SU-DHL-6 (cell line): ENCODE data around the gene TBX2.

Source experiments
- H2AFZ ChIP-seq: fragments of 200-600 bp; sonication (generic); 2 replicates; pipeline ENCODE4 v1.6.1; 2014; ENCODE audit warnings: low read depth, mild to moderate bottlenecking, moderate library complexity, mixed read lengths, antibody characterized with exemption, low read length; ENCODE audit not compliant: severe bottlenecking
- H3F3A ChIP-seq: fragments of 200-600 bp; shearing (Covaris generic); 2 replicates; pipeline ENCODE4 v1.6.0; 2016; ENCODE audit warnings: antibody characterized with exemption, mild to moderate bottlenecking; ENCODE audit not compliant: insufficient read depth
- H3K27ac ChIP-seq: fragments of 200-600 bp; sonication (generic); 2 replicates; pipeline ENCODE4 v1.5.1; 2016; ENCODE audit warnings: low read depth, mild to moderate bottlenecking, low read length, moderate library complexity, mixed read lengths
- H3K27me3 ChIP-seq: fragments of 200-600 bp; sonication (generic), shearing (Covaris generic); 2 replicates; pipeline ENCODE4 v1.6.0; 2014; ENCODE audit warnings: mild to moderate bottlenecking, low read length
- H3K36me3 ChIP-seq: fragments of 200-600 bp; sonication (generic); 2 replicates; pipeline ENCODE4 v1.6.1; 2014; ENCODE audit warnings: mild to moderate bottlenecking, low read length, mixed read lengths
- H3K4me2 ChIP-seq: fragments of 300-600, 200-600 bp; shearing (Covaris generic), sonication (generic); 2 replicates; pipeline ENCODE4 v1.6.0; 2014; ENCODE audit warnings: low read length, low read depth, mild to moderate bottlenecking; ENCODE audit not compliant: poor library complexity, severe bottlenecking
- H3K4me3 ChIP-seq: fragments of 200-600 bp; sonication (generic); 2 replicates; pipeline ENCODE4 v1.5.1; 2014; ENCODE audit warnings: antibody characterized with exemption, low read length, mild to moderate bottlenecking, mixed read lengths; ENCODE audit not compliant: insufficient read depth, poor library complexity, severe bottlenecking
- H3K79me2 ChIP-seq: fragments of 200-600 bp; sonication (generic); 2 replicates; pipeline ENCODE4 v1.6.1; 2014; ENCODE audit warnings: mild to moderate bottlenecking, low read length, moderate library complexity; ENCODE audit not compliant: insufficient read depth
- H3K9ac ChIP-seq: fragments of 200-600 bp; sonication (generic); 2 replicates; pipeline ENCODE4 v1.7.0; 2014; ENCODE audit warnings: mild to moderate bottlenecking, low read length
- H3K9me2 ChIP-seq: fragments of 200-600 bp; sonication (generic); replicated peaks from 2 replicates; pipeline ENCODE4 v1.6.1; 2014; ENCODE audit warnings: low read length; ENCODE audit not compliant: insufficient read depth
- H3K9me3 ChIP-seq: fragments of 200-600 bp; sonication (generic); 2 replicates; pipeline ENCODE4 v1.6.1; 2014; ENCODE audit warnings: low read length, mixed read lengths; ENCODE audit not compliant: insufficient read depth
- H4K20me1 ChIP-seq: fragments of 200-600 bp; sonication (generic); 2 replicates; pipeline ENCODE4 v1.6.1; 2014; ENCODE audit warnings: low read depth, mild to moderate bottlenecking, antibody characterized with exemption, low read length, moderate library complexity, mixed read lengths
- EZH2phosphoT487 ChIP-seq: fragments of 200-600 bp; sonication (generic), shearing (Covaris generic); conservative IDR thresholded peaks from 2 replicates; pipeline ENCODE4 v1.6.1; 2018; ENCODE audit warnings: mild to moderate bottlenecking, antibody characterized with exemption, low read length, moderate library complexity, mixed read lengths
- TF ChIP-seq, protein P1 (sequence below): fragments of 200-600 bp; sonication (generic); IDR thresholded peaks from one replicate; pipeline ENCODE4 v1.5.1; 2017; ENCODE audit warnings: antibody characterized with exemption, mild to moderate bottlenecking, low read length, moderate library complexity; ENCODE audit not compliant: insufficient read depth, poor library complexity, severe bottlenecking

Gene TBX2

DNA sequence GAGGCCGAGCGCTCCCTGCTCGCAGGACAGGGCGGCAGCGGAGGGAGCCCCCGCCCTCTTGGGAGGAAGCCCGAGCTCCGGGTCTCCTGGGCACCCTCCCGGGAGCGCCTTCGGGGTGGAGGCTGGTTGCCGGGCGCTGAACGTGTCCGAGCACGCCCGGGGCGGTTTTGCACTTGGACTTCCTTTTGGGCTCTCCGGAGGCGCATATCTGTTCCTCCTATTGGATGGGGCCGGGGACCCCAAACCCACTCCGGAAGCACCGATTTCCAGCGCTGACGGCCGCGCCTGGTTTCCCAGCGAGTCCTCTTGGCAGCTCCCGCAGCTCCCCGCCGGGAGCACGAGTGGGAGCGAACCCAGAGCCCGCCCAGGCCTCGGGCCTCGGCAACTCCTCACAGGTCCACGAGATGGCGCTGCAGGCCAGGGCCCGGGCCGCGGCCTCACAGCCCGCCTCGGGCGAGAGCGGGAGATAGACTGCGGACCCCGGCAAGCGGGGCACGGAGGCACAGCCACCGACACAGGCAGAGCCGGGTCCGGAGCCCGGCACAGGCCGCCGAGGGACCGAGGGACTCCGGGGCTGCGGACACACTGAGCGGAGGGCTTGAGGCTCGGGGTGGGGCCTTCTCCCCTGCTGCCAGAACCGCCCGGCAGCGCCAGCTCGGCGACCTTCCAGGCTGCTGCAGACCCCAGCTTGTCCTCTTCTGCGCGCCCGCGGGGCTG, 12.7 kb downstream of the TBX2 start:
- Histone ChIP-seq H3K9ac (peak overlapping the region; percentile 40), H3K36me3 (no peaks in the 10 kb centered on the region), H3K27me3 (no peaks in the 10 kb centered on the region), H2AFZ (peak overlapping the region; percentile 56), H3K9me2 (no peaks in the 10 kb centered on the region), H3K79me2 (no peaks in the 10 kb centered on the region), H3K4me2 (peak overlapping the region; percentile 56), H4K20me1 (no peaks in the 10 kb centered on the region), H3K9me3 (no peaks in the 10 kb centered on the region), H3K27ac (no peak overlapping the region), H3F3A (no peaks in the 10 kb centered on the region), H3K4me3 (peak overlapping the region; percentile 24)
- TF ChIP-seq, protein P1, sequence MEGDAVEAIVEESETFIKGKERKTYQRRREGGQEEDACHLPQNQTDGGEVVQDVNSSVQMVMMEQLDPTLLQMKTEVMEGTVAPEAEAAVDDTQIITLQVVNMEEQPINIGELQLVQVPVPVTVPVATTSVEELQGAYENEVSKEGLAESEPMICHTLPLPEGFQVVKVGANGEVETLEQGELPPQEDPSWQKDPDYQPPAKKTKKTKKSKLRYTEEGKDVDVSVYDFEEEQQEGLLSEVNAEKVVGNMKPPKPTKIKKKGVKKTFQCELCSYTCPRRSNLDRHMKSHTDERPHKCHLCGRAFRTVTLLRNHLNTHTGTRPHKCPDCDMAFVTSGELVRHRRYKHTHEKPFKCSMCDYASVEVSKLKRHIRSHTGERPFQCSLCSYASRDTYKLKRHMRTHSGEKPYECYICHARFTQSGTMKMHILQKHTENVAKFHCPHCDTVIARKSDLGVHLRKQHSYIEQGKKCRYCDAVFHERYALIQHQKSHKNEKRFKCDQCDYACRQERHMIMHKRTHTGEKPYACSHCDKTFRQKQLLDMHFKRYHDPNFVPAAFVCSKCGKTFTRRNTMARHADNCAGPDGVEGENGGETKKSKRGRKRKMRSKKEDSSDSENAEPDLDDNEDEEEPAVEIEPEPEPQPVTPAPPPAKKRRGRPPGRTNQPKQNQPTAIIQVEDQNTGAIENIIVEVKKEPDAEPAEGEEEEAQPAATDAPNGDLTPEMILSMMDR, result peak; percentile 85
- TF ChIP-seq EZH2phosphoT487, result no peak; the same call in 1 of the 2 replicates

DNA sequence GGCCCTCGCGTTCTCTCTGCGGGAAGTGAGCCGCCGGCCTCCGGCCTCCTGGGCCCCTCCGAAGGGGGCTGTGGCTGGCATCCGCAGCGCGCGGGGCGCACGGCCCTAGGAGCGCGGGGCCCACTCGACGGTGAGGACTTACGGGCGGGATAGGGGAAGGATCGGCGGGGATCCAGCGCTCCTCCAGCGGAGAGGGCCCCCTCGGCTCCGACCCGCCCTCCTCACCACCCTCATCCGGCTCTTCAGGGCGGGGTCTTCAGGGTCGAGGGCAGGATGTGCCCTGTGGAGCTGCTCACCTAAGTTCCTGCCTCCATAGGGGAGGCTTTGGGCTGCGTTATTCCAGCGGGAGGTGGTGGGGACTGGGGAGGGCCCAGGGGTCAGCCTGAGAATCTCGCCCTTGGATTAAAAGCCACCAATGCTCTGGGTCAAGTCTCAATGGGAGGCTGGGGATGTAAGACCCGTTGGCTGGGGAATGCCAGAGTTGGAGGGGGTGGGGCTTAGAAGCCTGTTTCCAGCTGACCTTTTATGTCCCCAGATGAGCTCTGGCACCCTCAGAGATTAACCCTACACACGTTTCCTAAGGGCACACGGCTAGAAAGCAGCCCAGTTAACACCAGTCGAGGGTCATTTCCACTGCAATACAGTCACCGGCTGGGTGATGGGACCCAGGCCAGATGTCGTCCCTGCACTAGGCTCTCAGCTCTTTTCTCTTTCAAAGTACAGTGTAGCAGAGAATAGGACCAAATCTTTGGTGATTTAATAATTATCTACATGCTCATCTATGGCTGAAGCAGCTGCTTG, 13.4 kb downstream of the TBX2 start:
- no peaks in the 10 kb centered on the region for H3K9me2 ChIP-seq
- no peak overlapping the region for H2AFZ ChIP-seq
- H3K27me3 ChIP-seq, result no peaks in the 10 kb centered on the region
- no peaks in the 10 kb centered on the region for H3F3A ChIP-seq
- H3K36me3 ChIP-seq, result no peaks in the 10 kb centered on the region
- no peak overlapping the region for H3K4me3 ChIP-seq
- H3K4me2 ChIP-seq, result no peak overlapping the region
- H3K9me3 ChIP-seq, result no peaks in the 10 kb centered on the region
- no peak overlapping the region for H3K9ac ChIP-seq
- no peaks in the 10 kb centered on the region for H4K20me1 ChIP-seq
- TF ChIP-seq, protein P1, result no peak
- no peak for TF ChIP-seq EZH2phosphoT487
- H3K79me2 ChIP-seq, result no peaks in the 10 kb centered on the region
- H3K27ac ChIP-seq, result no peak overlapping the region

DNA sequence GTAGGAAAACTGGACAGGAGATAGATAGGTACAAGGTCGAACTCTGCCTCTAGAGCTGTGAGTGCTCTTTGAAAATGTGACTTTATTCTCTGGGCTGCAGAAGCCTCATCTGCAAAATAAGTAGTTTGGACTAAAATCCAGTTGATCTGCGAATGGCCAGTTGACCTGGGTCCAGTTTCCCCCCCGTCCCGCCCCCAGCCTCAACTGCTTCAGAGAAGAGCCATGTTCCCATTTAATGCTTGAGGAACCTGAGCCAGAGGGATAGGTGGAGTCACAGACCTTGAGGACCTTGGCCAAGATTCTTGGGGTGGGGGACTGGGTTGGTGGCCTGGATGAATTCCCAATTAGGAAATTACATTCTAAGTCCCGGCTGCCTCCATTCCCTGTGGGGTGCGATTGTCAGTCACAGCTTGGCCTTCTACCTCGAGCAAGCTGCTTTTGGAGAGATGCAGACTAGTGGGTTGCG, 14.1 kb downstream of the TBX2 start:
- Histone ChIP-seq H4K20me1 (no peaks in the 10 kb centered on the region), H3K9me3 (no peaks in the 10 kb centered on the region), H3K36me3 (no peaks in the 10 kb centered on the region), H3K27me3 (no peaks in the 10 kb centered on the region), H3F3A (no peaks in the 10 kb centered on the region), H2AFZ (no peak overlapping the region), H3K79me2 (no peaks in the 10 kb centered on the region), H3K4me2 (no peak overlapping the region), H3K27ac (no peak overlapping the region), H3K9me2 (no peaks in the 10 kb centered on the region), H3K9ac (no peak overlapping the region), H3K4me3 (no peak overlapping the region)
- no peak for TF ChIP-seq EZH2phosphoT487
- TF ChIP-seq, protein P1, result no peak
